A204.1 (cell line): ENCODE data around the gene ALG11.
"Not testable (repeated sequence)": the region's sequence is repeated elsewhere in the genome, so short reads cannot be mapped to it uniquely, and the experiment has no call there.

Experiments
- FAIRE-seq: peaks from 2 replicates; lab custom pipeline; 2012; peaks lifted over from hg19 to GRCh38; lab: Jason Lieb, UNC

The ALG11 gene

GRCh38 chr13:52029569-52029968 is 17.4 kb downstream of the ALG11 start:
- no peak for FAIRE-seq

- not testable (repeated sequence) for FAIRE-seq
Observed at GRCh38 chr13:52030401-52030800, 18.2 kb downstream of the ALG11 start.

- no peak for FAIRE-seq
Observed at GRCh38 chr13:52033039-52033438, 20.8 kb downstream of the ALG11 start.

- no peak for FAIRE-seq
Observed at GRCh38 chr13:52034616-52035226, 22.5 kb downstream of the ALG11 start.

- no peak for FAIRE-seq
Observed at GRCh38 chr13:52036037-52036436, 23.8 kb downstream of the ALG11 start.

- no peak for FAIRE-seq
Observed at GRCh38 chr13:52043675-52044074, 31.5 kb downstream of the ALG11 start.

- FAIRE-seq, result no peak
Observed at GRCh38 chr13:52047463-52047862, 35.3 kb downstream of the ALG11 start.

- no peak for FAIRE-seq
Observed at GRCh38 chr13:52048516-52048915, 36.3 kb downstream of the ALG11 start.

GRCh38 chr13:52051400-52051799 is 39.2 kb downstream of the ALG11 start:
- FAIRE-seq, result no peak

- no peak for FAIRE-seq
Observed at GRCh38 chr13:52053460-52053859, 41.3 kb downstream of the ALG11 start.

GRCh38 chr13:52061064-52061463 is 48.9 kb downstream of the ALG11 start:
- not testable (repeated sequence) for FAIRE-seq

- FAIRE-seq, result no peak
Observed at GRCh38 chr13:52061587-52061986, 49.4 kb downstream of the ALG11 start.

GRCh38 chr13:52067237-52067636 is 55.0 kb downstream of the ALG11 start:
- FAIRE-seq, result no peak

GRCh38 chr13:52070929-52071523 is 58.8 kb downstream of the ALG11 start:
- FAIRE-seq, result no peak
